Activated CD4-positive, alpha-beta T cell treated with anti-CD3 and anti-CD28 coated beads, Interleukin-2, amount 50 U/mL, for 4 hours (primary cell): ENCODE results near the gene SMURF1.
"Not testable (repeated sequence)": the region's sequence is repeated elsewhere in the genome, so short reads cannot be mapped to it uniquely, and the experiment has no call there.

Experiments used
- DNase-seq, 2 experiments: peaks; one replicate each; pipeline ENCODE4 v3.0.0-alpha.2; 2020

Gene SMURF1

DNA sequence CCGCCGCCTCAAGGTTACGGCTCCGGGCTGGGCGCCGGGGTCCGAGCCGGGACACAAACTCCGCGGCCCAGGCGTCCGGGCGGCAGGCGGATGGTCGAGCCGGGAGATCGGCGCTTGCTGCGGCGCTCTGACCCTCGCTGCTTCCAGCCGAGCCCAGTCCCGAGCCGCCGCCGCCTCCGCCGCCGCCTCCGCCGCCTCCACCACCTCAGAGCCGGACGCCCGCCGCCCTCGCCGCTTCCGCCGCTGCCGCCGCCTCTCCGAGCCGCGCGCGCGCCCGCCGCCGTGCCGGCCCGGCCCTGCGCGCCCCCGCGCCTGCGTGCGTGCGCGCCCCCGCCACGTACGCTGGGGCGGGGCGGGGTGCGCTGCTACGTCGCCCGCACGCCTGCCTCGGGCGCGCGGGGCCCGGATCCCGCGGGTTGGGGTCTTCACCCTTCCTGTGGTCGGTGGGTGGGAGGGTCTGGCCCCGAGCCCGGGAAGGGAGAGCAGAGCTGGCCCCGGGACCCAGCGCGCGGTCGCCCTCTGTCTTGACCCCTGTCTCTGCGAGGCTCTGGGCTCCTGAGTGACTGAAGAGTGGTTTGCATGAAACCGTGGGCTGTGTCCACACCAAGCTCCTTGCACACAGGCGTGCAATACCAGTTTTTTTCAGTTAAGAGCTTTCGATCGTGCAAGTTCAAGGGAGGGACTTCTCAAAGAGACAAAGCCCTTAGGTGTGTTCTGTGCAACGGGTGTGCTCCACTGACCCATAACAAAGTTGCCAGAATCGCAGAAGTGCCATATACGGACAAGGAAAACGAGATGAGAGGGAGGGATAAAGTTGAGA, at the start of gene SMURF1:
Gene SMURF1 (minus strand): TSS at position 256 of the 820 bp plus-strand sequence. CDS start 328 bp downstream, outside the sequence.
- peak; percentile 51 for DNase-seq

DNA sequence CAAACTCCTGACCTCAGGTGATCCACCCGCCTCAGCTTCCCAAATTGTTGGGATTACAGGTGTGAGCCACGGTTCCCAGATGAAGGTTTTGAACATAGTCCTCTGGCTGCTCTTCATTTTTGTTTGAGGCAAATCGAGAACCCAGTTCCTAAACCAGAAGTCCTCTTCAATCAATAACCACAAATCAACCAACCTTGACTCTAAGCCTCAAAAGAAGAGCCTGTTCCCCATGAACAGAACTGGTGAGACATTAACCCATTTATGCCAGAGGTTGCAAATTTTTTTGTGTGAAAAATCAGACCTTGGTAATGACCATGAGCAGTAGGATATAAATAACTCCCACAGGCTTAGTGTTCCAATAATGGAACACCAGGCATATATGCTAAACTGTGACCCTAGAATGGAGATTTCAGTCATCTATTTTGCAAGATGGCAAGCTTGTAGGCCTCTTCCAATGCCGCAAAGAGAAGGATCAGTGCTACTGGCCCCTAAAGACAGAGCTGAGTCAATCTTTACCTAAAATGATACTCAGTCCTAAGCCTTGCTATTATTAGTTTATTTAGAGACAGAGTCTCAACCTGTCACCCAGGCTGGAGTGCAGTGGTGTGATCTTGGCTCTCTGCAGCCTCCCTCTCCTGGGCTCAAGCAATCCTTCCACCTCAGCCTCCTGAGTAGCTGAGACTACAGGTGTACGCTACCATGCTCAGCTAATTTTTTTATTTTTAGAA, 48.1 kb upstream of the SMURF1 start:
- no peak for DNase-seq

DNA sequence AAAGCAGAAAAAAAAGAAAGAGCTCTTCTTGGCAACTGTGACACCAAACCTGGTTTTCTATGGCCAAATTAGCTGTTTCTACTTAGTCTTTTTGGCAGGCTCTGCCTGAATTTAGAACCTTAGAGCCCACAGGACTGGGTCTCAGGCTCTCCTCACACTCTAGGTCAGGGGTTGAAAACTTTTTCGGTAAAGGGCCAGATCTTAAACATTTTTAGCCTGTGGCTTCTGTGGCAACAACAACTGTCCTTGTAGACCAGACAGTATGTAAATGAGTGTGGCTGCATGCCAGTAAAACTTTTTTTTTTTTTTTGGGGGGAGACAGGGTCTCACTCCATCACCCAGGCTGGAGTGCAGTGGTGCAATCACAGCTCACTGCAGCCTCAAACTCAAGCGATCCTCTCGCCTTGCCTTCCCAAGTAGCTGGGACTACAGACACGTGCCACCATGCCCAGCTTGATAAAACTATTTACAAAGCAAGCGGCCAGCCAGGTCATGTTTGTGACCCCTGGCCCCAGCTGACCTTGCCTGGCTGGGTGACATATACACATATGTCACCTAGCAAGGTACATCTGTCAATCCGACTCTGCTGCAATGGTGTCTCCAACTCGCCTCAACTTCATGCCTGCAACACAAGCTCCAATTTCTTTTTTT, 46.6 kb upstream of the SMURF1 start:
- no peak for DNase-seq

DNA sequence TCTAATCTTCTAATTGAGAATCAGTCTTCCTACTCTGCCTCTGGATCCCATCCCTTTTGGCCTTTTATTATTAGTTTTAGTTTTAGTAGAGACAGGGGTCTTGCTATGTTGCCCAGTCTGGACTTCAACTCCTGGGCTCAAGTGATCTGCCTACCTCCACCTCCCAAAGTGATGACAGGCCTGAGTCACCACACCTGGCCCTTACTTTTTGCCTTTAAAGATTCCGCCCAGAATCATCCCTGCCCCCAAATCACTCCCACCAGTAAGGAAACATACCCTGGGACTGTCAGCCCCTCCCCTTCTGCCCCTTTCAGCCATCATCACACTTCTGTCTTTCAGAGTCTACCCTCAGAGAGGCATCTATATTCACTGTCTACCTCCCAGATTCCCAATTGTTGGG, 45.3 kb upstream of the SMURF1 start:
- no peak for DNase-seq

DNA sequence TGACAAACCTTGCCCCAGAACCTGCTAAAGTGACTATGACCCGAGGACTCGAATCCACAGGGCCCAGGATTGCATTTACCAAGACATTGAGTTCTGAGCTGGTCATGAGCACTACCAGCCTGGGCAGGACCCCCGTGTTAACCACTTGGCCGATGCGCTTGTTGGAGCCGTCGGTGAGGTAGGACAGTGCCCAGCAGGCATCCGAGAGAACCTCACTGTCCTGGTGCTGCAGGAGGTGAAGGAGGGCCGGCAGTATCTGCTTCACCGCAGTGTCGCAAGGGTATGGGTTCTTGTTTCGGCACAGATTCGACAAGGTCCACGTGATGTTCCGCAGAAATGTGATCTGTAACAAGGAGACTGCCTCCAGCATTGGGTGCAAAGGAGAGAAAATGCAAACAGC, 44.3 kb upstream of the SMURF1 start:
- no peak for DNase-seq

DNA sequence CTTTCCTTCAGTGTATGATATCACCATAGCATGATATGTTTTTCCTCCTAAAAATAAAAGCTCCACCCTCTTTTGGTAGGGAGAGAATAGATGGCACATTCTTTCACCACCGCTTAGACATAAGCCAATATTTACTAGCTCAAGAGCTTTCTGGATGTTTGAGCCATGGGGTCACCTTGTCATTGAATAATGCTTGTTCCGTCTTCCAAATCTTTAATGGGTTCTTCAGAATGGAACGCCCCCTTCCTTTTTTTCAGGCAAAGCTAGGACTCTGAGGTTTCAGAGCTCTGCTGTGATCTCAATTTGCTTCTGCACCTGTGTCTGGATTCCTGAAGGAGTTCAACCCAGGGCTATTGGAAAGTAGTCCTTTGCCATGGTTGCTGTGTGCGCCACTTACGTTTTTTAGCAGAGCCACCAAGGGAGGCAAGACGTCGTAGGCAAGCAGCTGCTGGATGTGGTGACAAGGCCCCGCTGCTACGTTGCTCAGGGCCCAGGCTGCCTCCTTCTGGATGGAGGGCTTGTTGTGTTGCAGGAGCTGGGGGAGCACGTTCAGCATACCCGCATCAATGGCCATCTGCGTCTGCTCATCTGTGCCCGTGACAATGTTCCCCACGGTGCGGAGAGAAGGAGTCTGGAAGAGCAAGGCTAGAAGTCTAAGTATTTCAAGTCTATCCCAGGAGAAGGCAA, 40.8 kb upstream of the SMURF1 start:
- DNase-seq, result no peak

DNA sequence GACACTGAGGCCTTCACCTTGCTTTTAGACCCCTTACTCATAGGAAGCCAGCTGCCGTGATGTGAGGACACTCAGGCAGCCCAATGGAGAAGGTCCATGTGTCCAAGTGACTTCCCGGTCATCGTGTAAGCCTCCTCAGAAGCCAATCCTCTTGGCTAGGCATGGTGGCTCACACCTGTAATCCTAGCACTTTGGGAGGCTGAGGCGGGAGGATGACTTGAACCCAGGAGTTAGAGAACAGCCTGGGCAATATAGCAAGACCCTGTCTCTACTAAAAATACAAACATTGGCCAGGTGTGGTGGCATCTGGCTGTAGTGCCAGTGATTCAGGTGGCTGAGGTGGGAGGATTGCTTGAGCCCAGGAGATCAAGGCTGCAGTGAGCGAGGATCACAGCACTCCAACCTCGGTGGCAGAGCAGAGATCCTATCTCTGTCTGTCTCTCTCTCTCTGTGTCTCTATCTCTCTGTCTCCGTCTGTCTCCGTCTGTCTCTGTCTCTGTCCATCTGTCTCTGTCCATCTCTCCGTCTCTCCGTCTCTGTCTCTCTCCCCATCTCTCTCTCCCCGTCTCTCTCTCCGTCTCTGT, 36.3 kb upstream of the SMURF1 start:
- no peak for DNase-seq

DNA sequence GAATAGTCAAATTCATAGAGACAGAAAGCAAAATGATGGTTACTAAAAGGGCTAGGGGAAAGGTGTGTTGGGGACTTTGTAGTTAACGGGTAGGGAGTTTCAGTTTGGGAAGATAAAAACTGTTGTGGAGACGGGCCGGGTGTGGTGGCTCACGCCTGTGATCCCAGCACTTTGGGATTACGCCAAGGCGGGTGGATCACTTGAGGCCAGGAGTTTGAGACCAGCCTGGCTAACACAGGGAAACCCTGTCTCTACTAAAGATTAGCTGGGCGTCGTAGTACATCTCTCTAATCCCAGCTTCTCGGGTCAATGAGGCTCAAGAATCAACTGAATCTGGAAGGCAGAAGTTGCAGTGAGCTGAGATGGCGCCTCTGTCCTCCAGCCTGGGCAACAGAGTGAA, 33.3 kb upstream of the SMURF1 start:
- DNase-seq, result no peak

DNA sequence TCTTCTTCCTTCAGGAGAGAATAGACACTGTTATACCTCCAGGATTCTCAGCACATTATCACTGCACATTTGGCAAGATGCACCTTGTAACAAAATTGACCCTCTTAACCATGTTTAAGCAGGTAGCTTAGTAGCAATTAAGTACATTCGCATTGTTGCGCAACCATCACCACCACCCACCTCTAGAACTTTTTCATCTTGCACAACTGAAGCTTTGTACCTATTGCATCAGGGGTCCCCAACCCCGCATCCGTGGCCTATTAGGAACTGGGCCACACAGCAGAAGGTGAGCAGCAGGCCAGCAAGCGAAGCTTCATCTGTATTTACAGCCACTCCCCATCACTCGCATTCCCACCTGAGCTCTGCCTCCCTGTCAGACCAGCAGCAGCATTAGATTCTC, 29.9 kb upstream of the SMURF1 start:
- DNase-seq, result no peak

DNA sequence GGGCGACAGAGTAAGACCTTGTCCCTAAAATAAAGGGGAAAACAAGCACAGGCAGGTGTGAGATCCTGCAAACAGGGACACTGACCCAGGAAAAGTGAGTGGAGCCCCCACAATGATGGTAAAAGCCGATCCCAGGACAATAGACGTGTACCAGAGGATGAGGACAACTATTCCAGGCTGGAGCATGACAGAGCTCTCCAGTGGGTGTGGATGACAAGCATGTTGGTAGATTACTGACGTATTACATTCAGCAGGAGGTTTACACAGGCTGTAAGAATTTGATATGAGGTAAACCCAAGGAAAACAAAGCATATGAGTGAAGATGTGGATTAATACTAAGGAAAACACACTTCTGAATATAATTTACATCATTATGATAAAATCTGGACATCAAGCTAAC, 27.8 kb upstream of the SMURF1 start:
- DNase-seq, result no peak

DNA sequence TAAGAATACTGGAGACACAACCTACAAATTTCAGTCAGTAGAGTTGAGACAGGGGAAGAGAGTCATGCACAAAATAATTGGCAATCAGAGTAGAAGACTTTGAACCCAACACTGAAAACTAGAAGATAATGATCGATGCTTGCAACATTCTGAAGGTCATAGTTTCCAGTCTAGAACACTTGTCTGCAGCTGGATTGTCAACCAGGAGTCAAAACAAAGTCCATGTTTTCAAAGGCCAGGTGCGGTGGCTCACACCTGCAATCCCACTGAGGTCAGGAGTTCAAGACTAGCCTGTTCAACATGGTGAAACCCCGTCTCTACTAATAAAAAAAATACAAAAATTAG, 26.8 kb upstream of the SMURF1 start:
- no peak for DNase-seq

DNA sequence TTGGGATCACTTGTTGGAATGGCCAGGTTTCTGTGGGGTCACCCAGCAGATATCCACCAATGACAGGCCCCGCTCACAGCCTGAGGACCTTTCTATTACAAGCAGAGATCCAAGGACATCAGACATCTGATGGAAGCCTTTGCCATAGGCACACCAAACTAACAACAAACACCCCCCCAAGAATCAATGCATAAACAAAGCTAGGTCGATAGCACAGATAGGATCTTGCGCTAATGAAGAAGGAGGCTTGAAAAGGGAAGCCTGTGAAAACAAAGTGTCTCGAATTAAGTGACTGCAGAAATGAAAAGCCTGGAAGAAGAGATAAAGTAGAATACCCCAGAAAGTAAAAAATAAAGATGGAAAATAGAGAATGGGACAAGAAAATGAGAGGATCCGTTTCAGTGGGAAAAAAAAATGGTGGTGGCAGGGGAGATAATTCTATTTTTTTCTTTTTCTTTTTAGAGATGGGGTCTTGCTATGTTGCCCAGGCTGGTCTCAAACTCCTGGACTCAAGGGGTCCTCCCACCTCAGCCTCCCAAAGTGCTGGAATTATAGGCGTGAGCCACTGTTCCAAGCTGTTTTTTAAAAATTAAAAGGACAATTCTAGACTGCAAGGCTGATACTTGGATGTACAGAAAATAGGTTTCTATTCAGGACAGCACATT, 26.3 kb upstream of the SMURF1 start:
- no peak for DNase-seq

DNA sequence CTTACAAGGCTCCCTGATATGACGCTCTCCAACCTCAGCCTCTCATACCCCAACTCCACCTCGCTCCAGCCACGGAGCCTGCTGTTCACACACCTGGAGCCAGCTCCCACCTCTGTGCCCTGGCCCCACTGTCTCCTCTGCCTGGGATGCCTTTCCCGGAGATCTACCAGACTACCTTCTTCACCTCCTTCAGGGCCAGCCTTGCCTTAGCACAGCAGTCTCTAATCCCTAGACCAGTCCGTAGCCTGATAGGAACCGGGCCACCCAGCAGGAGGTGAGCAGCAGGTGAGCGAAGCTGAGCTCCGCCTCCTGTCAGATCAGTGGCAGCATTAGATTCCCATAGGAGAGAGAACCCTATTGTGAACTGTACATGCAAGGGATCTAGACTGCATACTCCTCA, 23.2 kb upstream of the SMURF1 start:
- DNase-seq, result no peak

DNA sequence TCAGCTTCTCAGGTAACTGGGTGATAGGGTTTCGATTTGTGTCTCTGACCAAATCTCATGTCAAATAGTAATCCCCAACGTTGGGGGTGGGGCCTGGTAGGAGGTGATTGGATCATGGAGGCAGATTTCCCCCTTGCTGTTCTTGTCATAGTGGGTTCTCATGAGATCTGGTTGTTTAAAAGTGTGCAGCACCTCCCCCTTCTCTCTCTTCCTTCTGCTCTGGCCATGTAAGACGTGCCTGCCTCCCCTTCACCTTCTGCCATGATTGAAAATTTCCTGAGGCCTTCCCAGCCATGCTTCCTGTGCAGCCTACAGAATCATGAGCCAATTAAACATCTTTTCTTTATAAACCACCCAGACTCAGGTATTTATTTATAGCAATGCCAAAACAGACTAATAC, 21.9 kb upstream of the SMURF1 start:
- no peak for DNase-seq

DNA sequence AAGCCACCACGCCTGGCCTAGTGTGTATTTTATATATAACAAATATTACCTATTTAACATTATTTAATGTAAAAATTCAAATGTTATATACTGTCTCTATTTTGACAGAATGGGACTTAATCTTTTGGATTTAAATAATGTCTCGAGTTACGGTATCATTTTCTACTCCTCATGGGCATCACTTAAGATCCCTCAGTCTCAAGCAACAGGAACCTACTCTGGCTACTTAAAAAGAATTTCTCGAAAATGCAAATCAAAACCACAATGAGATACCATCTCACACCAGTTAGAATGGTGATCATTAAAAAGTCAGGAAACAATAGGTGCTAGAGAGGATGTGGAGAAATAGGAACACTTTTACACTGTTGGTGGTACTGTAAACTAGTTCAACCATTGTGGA, 19.8 kb upstream of the SMURF1 start:
- not testable (repeated sequence) for DNase-seq

DNA sequence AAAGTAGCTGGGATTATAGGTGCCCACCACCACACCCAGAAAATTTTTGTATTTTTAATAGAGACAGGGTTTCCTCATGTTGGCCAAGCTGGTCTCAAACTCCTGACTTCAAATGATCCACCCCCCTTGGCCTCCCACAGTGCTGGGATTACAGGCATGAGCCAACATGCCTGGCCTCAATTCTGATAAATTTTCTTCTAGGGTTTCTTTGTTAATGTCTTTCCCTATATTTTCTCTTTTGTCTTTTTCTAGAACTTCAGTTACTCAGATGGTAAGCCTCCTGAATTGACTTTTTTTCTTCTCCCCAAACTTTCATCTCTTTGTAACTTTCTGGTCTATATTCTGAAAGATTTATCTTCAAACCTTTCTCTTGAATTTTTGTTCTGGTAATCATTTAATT, 12.7 kb upstream of the SMURF1 start:
- DNase-seq, result no peak

DNA sequence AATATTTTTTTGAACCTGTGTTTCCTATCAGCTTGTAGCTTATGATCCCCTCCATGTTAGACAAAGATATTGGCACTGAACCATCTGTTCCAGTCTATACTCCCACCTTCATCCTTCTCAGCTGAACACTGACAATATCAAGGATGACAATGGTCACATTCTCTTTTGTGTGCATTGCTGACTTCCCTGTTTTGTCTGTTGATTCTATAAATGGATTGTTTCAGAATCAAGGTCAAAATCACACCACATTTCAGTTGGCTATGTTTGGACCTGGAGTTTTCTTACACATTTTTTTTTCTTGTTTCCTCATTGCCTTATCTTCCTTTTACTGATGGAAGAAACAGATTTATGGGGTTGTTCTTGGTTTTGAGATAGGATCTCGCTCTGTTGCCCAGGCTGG, 11.3 kb upstream of the SMURF1 start:
- no peak for DNase-seq

DNA sequence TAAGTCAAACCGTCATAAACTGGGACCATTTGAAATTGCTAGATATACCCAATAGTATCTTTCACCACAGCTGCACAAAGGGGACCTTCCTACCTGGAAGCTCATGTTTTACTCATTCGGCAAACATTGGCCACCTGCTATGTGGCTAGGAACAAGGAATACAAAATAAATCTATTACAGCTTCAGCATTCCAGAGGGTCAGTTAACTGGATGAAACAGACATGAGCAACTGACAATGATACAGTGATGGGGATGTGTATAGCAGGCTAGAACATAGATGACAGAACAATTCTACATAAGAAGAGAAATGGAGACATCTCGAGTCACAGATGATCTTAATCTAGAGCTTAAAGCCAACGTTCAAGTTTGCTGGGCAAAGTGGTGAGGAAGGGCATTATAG, 3.1 kb upstream of the SMURF1 start:
- DNase-seq, result no peak

DNA sequence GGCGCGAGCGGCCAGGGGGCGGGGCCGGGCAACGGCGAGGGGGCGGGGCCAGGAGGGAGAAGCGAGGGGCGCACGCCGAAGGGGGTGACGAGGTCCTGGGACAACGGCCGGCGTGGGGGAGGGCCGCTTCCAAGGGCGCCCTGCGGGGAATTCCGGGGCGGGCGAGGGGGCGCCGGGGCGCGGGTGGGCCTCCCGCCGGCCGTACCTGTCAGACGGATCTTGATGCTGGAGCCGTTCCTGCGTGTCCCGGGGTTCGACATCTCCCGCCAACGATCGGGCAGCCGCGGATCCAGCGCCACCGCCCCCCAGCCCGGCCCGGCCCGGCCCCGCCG, 421 bp downstream of the SMURF1 start:
- no peak for DNase-seq

DNA sequence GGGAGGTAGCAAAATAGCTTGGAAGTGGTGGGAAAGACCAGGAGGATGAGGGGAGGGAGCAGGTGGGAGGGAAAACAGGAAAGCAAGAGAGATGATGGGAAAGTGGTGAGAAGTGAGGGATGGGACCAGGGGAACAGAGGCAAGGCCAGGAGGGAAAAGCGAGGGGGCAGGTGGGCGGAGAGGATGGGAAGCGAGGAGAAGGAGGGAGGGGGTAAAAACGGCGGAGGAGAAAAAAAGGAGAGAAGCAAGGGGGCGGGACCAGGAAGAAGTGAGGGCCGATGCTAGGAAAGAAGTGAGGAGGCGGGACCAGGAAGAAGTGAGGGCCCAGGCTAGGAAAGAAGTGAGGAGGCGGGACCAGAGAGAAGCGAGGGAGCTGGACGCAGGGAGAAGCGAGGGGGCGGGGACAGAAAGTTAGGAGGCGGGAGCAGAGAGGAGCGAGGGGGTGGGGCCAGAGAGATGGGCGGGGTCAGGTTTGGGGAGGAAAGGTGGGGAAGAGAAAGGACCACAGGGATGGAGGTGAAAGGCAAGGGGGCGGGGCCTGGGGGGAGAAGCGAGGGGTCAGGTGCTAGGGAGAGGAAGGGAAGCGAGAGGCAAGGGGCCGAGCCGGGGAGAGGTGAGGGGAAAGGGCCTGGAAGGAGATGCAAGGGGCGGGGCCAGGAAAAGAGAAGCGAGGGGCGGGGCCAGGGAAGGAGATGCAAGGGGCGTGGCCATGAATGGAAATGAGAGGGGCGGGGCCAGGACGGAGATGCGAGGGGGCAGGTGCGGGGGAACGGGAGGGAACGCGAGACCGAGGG, 984 bp downstream of the SMURF1 start:
- DNase-seq, result peak; percentile 89

DNA sequence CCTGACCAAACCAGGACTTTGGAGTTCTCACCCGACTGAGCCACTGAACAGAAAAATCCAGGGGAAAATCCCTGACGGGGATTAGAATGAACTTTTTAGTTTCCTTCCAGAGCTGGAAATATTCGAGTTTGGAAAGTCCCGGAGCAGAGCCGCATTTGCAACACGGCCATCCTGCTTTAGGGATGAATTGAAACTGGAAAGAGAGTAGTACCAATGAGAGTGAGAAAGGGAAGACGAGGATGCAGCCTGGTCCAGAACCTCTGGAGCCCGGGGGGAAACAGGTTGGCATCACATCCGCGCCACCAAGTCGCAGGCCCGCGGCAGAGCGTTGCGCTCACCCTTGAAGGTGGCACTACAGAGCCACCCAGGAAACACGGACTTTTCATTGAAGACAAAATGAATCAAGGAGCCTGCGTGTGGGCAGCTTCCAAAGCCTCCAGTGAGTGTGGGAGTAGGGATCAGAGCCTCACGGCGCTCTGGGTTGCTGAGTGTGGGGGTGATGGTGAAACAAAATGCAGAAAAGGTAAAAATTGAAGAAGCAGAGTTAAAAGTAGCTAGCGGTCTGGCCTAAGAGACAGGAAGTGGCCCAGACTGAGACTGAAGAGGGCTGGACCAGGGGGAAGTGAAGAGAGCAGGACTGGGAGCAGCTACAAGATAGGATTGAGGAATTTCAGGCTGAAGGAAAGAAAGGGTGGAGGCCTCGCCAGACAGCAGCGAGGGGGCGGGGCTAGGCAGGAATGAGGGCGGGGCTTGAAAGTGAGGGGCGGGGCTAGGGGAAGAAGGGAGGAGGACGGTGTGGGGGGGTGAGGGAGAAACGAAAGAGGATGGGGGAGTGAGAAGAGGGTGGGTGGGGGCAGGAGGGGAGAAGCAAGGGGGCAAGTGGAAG, 1.8 kb downstream of the SMURF1 start:
- peak; percentile 73 for DNase-seq
